SH-SY5Y (cell line): Measurements from ENCODE around the gene ABLIM2.

ENCODE experiments used
- GATA2 ChIP-seq: IDR thresholded peaks from 2 replicates; pipeline ENCODE4 v1.6.1; 2011; ENCODE audit warnings: mild to moderate bottlenecking, low read depth, low read length
- GATA3 ChIP-seq: IDR thresholded peaks from 2 replicates; pipeline ENCODE4 v1.6.1; 2011; ENCODE audit warnings: low read depth, mild to moderate bottlenecking, low read length, moderate library complexity

DNA sequence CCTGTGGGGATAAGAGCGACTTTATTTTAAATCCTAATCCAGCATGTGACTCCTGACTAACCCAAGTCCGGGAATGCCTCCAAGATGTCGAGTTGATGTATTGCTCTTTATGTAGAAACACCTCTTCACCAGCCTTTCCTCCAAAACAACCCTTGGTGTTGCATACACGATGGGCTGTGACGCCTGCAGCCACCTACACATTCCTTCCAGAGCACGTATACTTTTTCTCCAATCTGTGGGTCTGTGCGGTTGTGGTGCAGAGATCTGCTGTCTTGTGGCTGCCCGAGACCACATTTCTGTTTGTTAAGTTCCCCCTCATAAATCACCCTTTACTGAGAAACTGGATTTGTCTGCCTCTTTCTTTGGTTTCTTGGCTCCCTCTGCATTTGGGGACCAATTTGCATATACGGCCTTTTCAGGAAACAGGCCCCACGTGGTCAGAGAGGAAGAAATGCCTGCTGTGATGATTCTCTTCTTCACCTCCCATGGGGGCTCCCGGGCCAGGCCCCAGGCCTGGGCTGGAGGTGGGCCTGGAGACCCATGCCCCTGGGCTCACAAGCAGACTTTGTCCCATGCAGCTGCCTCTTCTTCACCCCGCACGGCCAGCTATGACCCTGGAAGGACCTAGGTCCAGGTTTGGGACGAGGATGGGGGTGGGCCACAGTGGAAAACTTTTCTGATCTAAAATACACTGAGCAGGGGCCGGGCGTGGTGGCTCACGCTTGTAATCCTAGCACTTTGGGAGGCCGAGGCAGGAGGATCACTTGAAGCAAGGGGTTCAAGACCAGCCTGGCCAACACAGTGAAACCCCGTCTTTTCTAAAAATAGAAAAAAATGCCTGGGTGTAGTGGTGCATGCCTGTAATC is 197.6 kb downstream of the ABLIM2 start:
- TF ChIP-seq GATA2, result no peak
- no peak for TF ChIP-seq GATA3
